ENCODE data around the gene PLXDC2.
A peak's percentile ranks its signal among the peaks of the same experiment; 100 is the strongest.
"Not testable (repeated sequence)": the region's sequence is repeated elsewhere in the genome, so short reads cannot be mapped to it uniquely, and the experiment has no call there.

PLXDC2 gene

DNA sequence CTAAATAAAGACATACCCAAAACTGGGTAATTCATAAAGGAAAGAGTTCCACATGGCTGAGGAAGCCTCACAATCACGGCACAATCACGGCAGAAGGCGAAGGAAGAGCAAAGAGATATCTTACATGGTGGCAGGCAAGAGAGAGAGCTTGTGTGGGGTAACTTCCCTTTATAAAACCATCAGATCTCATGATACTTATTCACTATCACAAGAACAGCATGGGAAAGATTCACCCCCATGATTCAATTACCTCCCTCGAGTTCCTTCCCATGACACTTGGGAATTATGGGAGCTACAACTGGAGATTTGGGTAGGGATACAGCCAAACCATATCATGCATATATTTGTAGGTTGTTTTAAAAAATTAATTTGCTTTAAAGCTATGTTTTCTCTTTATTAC lies 217.2 kb downstream of the PLXDC2 start:
- DNase-seq (ENCODE audit: low read depth) = no peak
- no peak overlapping the region for H3K4me3 ChIP-seq (ENCODE audit: low read depth, low read length)
- no peak for TF ChIP-seq CTCF (IDR thresholded peaks at IDR 0.05; ENCODE audit: control insufficient read depth, extremely low read depth, insufficient read depth)

GRCh38 chr10:20034732-20035131 lies 218.5 kb downstream of the PLXDC2 start:
- no peak for DNase-seq (ENCODE audit: low read depth)
- no peak for TF ChIP-seq CTCF (IDR thresholded peaks at IDR 0.05; ENCODE audit: control insufficient read depth, extremely low read depth, insufficient read depth)
- no peak overlapping the region for H3K4me3 ChIP-seq (ENCODE audit: low read depth, low read length)

DNA sequence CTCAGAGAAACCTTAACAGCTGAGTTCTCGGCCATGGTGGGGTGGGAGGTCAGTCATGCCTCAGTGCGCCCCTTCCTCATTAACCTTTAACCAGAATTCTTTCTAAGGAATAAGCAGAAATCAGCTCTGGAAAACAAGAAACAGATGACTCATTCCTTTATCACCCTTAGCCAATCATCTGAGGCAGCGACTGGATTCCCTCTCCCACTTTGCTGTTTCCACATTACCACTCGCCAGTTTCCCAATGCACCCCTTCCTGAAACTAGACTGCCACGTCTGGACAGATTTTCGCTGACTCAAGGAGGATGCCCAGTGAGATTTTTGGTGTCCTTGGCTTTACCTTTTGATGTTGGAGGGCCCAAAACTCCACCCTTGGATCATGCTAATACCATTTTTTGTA lies 223.8 kb downstream of the PLXDC2 start:
- no peak overlapping the region for H3K4me3 ChIP-seq (ENCODE audit: low read depth, low read length)
- no peak for DNase-seq (ENCODE audit: low read depth)
- no peak for TF ChIP-seq CTCF (IDR thresholded peaks at IDR 0.05; ENCODE audit: control insufficient read depth, extremely low read depth, insufficient read depth)

DNA sequence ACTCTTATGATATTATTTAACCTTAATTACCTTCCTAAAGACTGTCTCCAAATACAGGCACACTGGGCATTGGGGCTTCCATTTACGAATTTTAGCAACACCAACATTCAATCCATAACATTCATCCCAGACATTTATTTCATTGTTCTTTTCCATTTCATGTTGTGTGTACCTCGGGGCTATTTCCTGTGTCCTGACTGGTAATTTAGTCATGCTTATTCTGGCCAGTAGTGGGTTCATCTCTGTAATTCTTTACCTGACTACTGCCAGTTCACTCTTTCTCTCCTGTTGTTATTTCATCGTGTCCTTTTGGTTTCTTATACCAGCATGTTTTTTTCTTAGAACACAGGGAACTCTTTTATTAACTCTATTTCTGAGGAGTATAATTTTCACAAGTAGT lies 225.7 kb downstream of the PLXDC2 start:
- no peak for TF ChIP-seq CTCF (IDR thresholded peaks at IDR 0.05; ENCODE audit: control insufficient read depth, extremely low read depth, insufficient read depth)

GRCh38 chr10:20045100-20045499 lies 228.9 kb downstream of the PLXDC2 start:
- not testable (repeated sequence) for DNase-seq (ENCODE audit: low read depth); H3K4me3 ChIP-seq (ENCODE audit: low read depth, low read length)

More for the DNA sequence above, 225.7 kb downstream of the PLXDC2 start:
- H3K4me3 ChIP-seq (ENCODE audit: low read depth, low read length) = no peak overlapping the region
- DNase-seq (ENCODE audit: low read depth) = no peak

- no peak overlapping the region for H3K4me3 ChIP-seq (ENCODE audit: low read depth, low read length)
- no peak for DNase-seq (ENCODE audit: low read depth)
- TF ChIP-seq CTCF (IDR thresholded peaks at IDR 0.05; ENCODE audit: control insufficient read depth, extremely low read depth, insufficient read depth) = no peak
These were observed 231.9 kb downstream of the PLXDC2 start for GRCh38 chr10:20048161-20048560.

DNA sequence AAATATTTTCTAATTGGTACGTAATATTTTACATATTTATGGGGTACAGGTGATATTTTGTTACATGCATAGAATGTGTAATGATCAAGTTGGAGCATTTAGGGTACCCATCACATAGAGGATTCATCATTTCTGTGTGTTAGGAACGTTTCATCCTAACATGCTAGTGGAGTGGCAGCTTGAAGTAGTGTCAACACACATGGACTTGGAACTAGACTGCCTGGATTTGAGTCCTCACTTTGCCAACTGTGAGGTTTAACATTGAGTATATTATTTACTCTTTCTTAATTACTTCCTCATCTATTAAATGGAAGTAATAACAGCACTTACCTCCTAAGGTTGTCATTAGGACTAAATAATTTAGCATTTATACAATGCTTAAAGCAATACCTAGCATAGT lies 241.9 kb downstream of the PLXDC2 start:
- DNase-seq (ENCODE audit: low read depth) = peak; percentile 4
- no peak overlapping the region for H3K4me3 ChIP-seq (ENCODE audit: low read depth, low read length)
- no peak for TF ChIP-seq CTCF (IDR thresholded peaks at IDR 0.05; ENCODE audit: control insufficient read depth, extremely low read depth, insufficient read depth)
